Measurements from ENCODE around the gene OR5B12. TPM values are rescaled to one million over a fixed set of nuclear protein-coding genes. Genes with fewer than 3 reads are reported as not detected.

OR5B12 gene
- total and polyA plus RNA-seq, 2 of the 8 experiments (the other 6 are each of a cell fraction or from before 2014, with no cell fraction given): not detected

DNA sequence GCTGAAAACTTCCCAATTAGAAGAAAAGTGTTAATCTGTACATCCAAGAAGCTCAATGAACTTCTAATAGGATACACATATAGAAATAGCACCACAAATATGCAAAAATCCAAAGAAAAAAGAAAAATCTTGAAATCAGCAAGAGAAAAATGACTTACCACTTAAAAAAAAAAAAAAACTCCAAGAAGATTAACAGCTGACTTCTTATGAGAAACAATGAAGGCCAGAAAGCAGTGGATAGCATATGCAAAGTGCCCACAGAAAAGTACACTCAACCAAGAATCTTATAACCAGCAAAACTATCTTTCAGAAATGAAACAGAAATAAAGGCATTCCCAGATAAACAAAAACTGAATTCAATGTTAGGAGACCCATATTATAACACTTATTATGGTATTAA is 29.9 kb upstream of the OR5B12 start:
- no peak overlapping the region for H3K4me3 ChIP-seq (ENCODE audit: extremely low read depth in 1 of 4, insufficient read depth in 2 of 4, low read depth in 3 of 4, low read length in 4 of 4)
- no peak overlapping the region for H3K27ac ChIP-seq (ENCODE audit: low read depth, low read length)
- no peaks in the 10 kb centered on the region for H3K27me3 ChIP-seq (replicated peaks in 1 of 4; ENCODE audit: control insufficient read depth in 3 of 4, extremely low read depth in 1 of 4, insufficient read depth in 3 of 4, low read length in 3 of 4)
- no peak overlapping the region for H3K18ac ChIP-seq (ENCODE audit: extremely low read depth, low read length)
- H3K4me1 ChIP-seq (replicated peaks in 1 of 4; ENCODE audit: control insufficient read depth in 3 of 4, insufficient read depth in 4 of 4, low read length in 3 of 4): no peaks in the 10 kb centered on the region
- no peak overlapping the region for H3K23ac ChIP-seq (ENCODE audit: insufficient read length)
- H3K9ac ChIP-seq (replicated peaks in 1 of 4; ENCODE audit: extremely low read depth in 1 of 4, low read depth in 3 of 4, low read length in 3 of 4): no peak overlapping the region
- no peak overlapping the region for H4K5ac ChIP-seq (ENCODE audit: insufficient read length, low read depth, low read length)
- H3K79me1 ChIP-seq (ENCODE audit: low read depth, low read length): no peaks in the 10 kb centered on the region
- ChIA-PET CTCF (ENCODE audit: partially characterized antibody) (interaction anchor here (0.6 kb wide), 1 partner anchor 844 kb away, joined by 3 read pairs; no protein-coding TSS in a partner anchor), POLR2A (ENCODE audit: partially characterized antibody) (interaction anchor here (0.6 kb wide), 1 partner anchor 944 kb away, joined by 4 read pairs; no protein-coding TSS in a partner anchor)
- no peak overlapping the region for H2BK5ac ChIP-seq (ENCODE audit: low read depth, low read length)
- H4K20me1 ChIP-seq (replicated peaks in 1 of 2; ENCODE audit: control insufficient read depth in 1 of 2, insufficient read depth in 2 of 2, low read length in 2 of 2): no peaks in the 10 kb centered on the region
- no peaks in the 10 kb centered on the region for H3K36me3 ChIP-seq (ENCODE audit: control insufficient read depth in 2 of 4, insufficient read depth in 4 of 4, low read length in 3 of 4)
- H3K56ac ChIP-seq (replicated peaks; ENCODE audit: insufficient read length, low read depth, low read length): no peak overlapping the region
- no peaks in the 10 kb centered on the region for H3K79me2 ChIP-seq (ENCODE audit: control insufficient read depth in 1 of 2, insufficient read depth in 2 of 2, low read length in 2 of 2)
- H2BK15ac ChIP-seq (ENCODE audit: low read length): no peak overlapping the region
- no peak for TF ChIP-seq SIRT6 (IDR thresholded peaks at IDR 0.05; ENCODE audit: low read length)
- no peak overlapping the region for H3K4ac ChIP-seq (replicated peaks; ENCODE audit: insufficient read length, low read depth, low read length)
- no peak overlapping the region for H2BK20ac ChIP-seq (ENCODE audit: low read length)
- H3K9me3 ChIP-seq (ENCODE audit: insufficient read depth in 2 of 2, low read depth in 1 of 2, low read length in 1 of 2): peaks cover 20 to 23% of the 10 kb centered on the region in 2 experiments
- no peak overlapping the region for H4K91ac ChIP-seq (replicated peaks; ENCODE audit: insufficient read length, low read length)
- no peak overlapping the region for H2BK120ac ChIP-seq (replicated peaks; ENCODE audit: low read depth, low read length)
- H4K8ac ChIP-seq (ENCODE audit: extremely low read depth, insufficient read depth, low read length): no peak overlapping the region
- H3K14ac ChIP-seq (ENCODE audit: insufficient read length): no peak overlapping the region
- no peak for FAIRE-seq
- no peak overlapping the region for H3K4me2 ChIP-seq (ENCODE audit: insufficient read depth in 1 of 2, low read depth in 2 of 2, low read length in 2 of 2)
- no peak overlapping the region for H2BK12ac ChIP-seq (ENCODE audit: low read depth, low read length)
- no peak overlapping the region for H2AK5ac ChIP-seq (ENCODE audit: low read depth, low read length)
- DNase-seq (ENCODE audit: low read depth in 1 of 2, low spot score in 2 of 2): no peak
- no peak overlapping the region for H2AFZ ChIP-seq (ENCODE audit: low read length)
- H3K23me2 ChIP-seq (ENCODE audit: low read depth, low read length): no peaks in the 10 kb centered on the region
